ENCODE measurements around the gene C6orf89. TPM values are rescaled to one million over a fixed set of nuclear protein-coding genes. Genes with fewer than 3 reads are reported as not detected.

The C6orf89 gene
- polyA plus RNA-seq, 1 donor (not counting 4 experiments of a cell fraction or from before 2014, with no cell fraction given), result 29.0 TPM

DNA sequence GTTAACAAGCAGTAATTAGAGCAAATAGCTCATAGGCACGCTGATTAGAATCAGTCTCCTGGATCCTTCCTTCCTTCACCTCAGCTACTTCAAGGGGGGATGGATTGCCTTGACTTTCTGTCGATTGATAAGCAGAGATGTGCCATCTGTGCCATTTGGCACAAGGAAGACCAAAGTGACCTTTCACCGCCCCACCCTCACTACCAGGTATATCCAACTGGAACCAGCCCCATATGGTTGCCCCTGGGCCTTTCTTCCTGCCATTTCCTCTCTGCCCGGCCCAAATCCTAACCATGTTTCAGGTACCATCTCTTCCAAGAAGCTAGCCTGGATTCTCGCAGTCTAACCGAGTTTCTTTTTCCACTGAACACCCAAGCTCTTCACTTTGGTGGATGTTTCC, 37.8 kb upstream of the C6orf89 start:
- dilution Hi-C loops (cut with MboI; ENCODE audit: extremely low pct_ligation_motif_present, low sequenced_read_pairs), result no loop called here
- Histone ChIP-seq H2AFZ (ENCODE audit: control insufficient read depth, low read length) (no peak overlapping the region), H3K36me3 (ENCODE audit: control insufficient read depth in 2 of 2, extremely low read depth in 1 of 2, insufficient read depth in 2 of 2, low read length in 2 of 2) (peaks cover 0 to under 1% of the 10 kb centered on the region in 2 experiments), H4K20me1 (ENCODE audit: control insufficient read depth, extremely low read depth, insufficient read depth, low read length) (no peaks in the 10 kb centered on the region), H3K4me3 (ENCODE audit: control insufficient read depth in 2 of 3, extremely low read depth in 1 of 3, insufficient read depth in 2 of 3, low read depth in 1 of 3, low read length in 3 of 3) (no peak overlapping the region), H3K9me3 (ENCODE audit: control insufficient read depth, low read depth, low read length) (no peaks in the 10 kb centered on the region), H3K27ac (ENCODE audit: control insufficient read depth, insufficient read depth, low read length) (no peak overlapping the region), H3K27me3 (ENCODE audit: control insufficient read depth, extremely low read depth, insufficient read depth, low read length) (peaks cover 6% of the 10 kb centered on the region), H3K4me1 (ENCODE audit: control insufficient read depth, extremely low read depth, insufficient read depth, low read length) (peaks cover 19% of the 10 kb centered on the region), H3K4me2 (ENCODE audit: control insufficient read depth, extremely low read depth, insufficient read depth, low read depth, low read length) (no peak overlapping the region), H3K9ac (ENCODE audit: control insufficient read depth, extremely low read depth, insufficient read depth, low read length) (no peak overlapping the region), H3K9me1 (ENCODE audit: control insufficient read depth, extremely low read depth, insufficient read depth, low read length) (no peaks in the 10 kb centered on the region), H3K79me2 (ENCODE audit: control insufficient read depth, insufficient read depth, low read length) (no peaks in the 10 kb centered on the region)
- DNase-seq (ENCODE audit: low read depth, low spot score) (no peak), FAIRE-seq (no peak)
- no peak for TF ChIP-seq EZH2 (IDR thresholded peaks at IDR 0.05; ENCODE audit: low read length)

DNA sequence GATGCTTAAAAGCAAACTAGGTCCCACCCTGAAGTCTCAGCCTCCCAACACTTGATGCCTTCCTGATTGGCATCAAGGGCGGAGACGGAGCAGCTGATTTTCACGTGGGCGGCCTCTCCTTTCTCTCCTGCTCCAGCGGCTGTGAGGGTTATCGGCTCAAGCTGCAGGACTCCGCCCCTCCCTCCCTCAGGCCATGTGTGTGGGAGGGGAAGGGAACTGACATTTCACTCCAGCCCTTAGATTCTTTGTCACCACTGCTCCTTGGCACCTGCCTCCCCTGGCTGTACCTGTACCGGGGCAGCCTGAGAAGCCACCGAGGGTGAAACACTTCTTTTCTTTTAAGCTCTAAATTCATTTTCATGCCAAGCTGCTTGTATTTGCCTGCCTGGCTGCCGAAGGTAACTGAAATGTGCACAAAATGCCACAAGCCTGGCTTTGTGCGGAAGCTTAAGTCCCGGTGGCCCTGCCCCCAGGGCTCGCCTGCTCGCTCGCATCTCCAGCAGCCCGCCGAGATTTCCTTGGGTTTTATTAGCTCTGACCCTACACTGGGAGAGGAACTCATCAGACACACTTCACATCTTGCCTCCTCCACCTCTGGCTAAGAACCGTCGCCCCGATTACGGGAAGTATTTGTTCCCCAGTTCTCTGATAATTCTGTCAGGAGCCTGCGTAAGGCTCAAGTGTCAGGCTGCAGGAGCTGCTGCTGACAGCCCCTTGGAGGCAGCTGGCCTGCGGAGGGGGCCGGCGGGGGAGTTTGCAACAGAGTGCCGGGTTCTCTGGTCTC, 36.9 kb upstream of the C6orf89 start:
- Histone ChIP-seq H3K4me2 (ENCODE audit: control insufficient read depth, extremely low read depth, insufficient read depth, low read depth, low read length) (peak overlapping the region; percentile 67), H3K36me3 (ENCODE audit: control insufficient read depth in 2 of 2, extremely low read depth in 1 of 2, insufficient read depth in 2 of 2, low read length in 2 of 2) (peaks cover 0 to 3% of the 10 kb centered on the region in 2 experiments), H3K27me3 (ENCODE audit: control insufficient read depth, extremely low read depth, insufficient read depth, low read length) (peaks cover 6% of the 10 kb centered on the region), H3K27ac (ENCODE audit: control insufficient read depth, insufficient read depth, low read length) (no peak overlapping the region), H2AFZ (ENCODE audit: control insufficient read depth, low read length) (peak overlapping the region; percentile 3), H3K79me2 (ENCODE audit: control insufficient read depth, insufficient read depth, low read length) (no peaks in the 10 kb centered on the region), H3K9ac (ENCODE audit: control insufficient read depth, extremely low read depth, insufficient read depth, low read length) (no peak overlapping the region), H3K9me3 (ENCODE audit: control insufficient read depth, low read depth, low read length) (no peaks in the 10 kb centered on the region), H4K20me1 (ENCODE audit: control insufficient read depth, extremely low read depth, insufficient read depth, low read length) (no peaks in the 10 kb centered on the region), H3K4me3 (ENCODE audit: control insufficient read depth in 2 of 3, extremely low read depth in 1 of 3, insufficient read depth in 2 of 3, low read depth in 1 of 3, low read length in 3 of 3) (peak overlapping the region in 1 of 3 experiments; percentile 36), H3K9me1 (ENCODE audit: control insufficient read depth, extremely low read depth, insufficient read depth, low read length) (no peaks in the 10 kb centered on the region), H3K4me1 (ENCODE audit: control insufficient read depth, extremely low read depth, insufficient read depth, low read length) (peaks cover 27% of the 10 kb centered on the region)
- DNase-seq (ENCODE audit: low read depth, low spot score), result no peak
- dilution Hi-C loops (cut with MboI; ENCODE audit: extremely low pct_ligation_motif_present, low sequenced_read_pairs), result no loop called here
- FAIRE-seq, result peak; percentile 44
- no peak for TF ChIP-seq EZH2 (IDR thresholded peaks at IDR 0.05; ENCODE audit: low read length)
- TF ChIP-seq, protein P1, sequence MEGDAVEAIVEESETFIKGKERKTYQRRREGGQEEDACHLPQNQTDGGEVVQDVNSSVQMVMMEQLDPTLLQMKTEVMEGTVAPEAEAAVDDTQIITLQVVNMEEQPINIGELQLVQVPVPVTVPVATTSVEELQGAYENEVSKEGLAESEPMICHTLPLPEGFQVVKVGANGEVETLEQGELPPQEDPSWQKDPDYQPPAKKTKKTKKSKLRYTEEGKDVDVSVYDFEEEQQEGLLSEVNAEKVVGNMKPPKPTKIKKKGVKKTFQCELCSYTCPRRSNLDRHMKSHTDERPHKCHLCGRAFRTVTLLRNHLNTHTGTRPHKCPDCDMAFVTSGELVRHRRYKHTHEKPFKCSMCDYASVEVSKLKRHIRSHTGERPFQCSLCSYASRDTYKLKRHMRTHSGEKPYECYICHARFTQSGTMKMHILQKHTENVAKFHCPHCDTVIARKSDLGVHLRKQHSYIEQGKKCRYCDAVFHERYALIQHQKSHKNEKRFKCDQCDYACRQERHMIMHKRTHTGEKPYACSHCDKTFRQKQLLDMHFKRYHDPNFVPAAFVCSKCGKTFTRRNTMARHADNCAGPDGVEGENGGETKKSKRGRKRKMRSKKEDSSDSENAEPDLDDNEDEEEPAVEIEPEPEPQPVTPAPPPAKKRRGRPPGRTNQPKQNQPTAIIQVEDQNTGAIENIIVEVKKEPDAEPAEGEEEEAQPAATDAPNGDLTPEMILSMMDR (optimal IDR thresholded peaks at IDR 0.05 in 1 of 3, IDR thresholded peaks at IDR 0.05 in 1 of 3, conservative IDR thresholded peaks at IDR 0.05 in 1 of 3; ENCODE audit: extremely low read depth in 1 of 3, insufficient read depth in 2 of 3, low read length in 3 of 3), result no peak

Measured in keratinocyte (primary cell).